HEK293T (cell line): ENCODE data around the gene ABCF3.

ENCODE experiments used
- CTCF ChIA-PET: fragments of 350-600 bp; formaldehyde crosslinking; extraction: SDS; loops from one replicate; lab custom pipeline; 2021; ENCODE audit warnings: antibody characterized with exemption, inconsistent platforms; lab: Yijun Ruan, JAX
- POLR2A ChIA-PET: fragments of 350-600 bp; formaldehyde crosslinking; extraction: SDS; loops from one replicate; lab custom pipeline; 2020; ENCODE audit warnings: antibody characterized with exemption, inconsistent platforms; lab: Yijun Ruan, JAX
- DNase-seq: peaks from one replicate; pipeline ENCODE4 v3.0.0; 2012; ENCODE audit warnings: mixed read lengths; ENCODE audit errors: extremely low spot score
- ARNT ChIP-seq: fragments of 450-650 bp; IDR thresholded peaks from 2 replicates; pipeline ENCODE4 v1.6.1; 2017; ENCODE audit warnings: mild to moderate bottlenecking
- BHLHE40 ChIP-seq: fragments of 450-650 bp; IDR thresholded peaks from 2 replicates; pipeline ENCODE4 v1.6.1; 2016; ENCODE audit warnings: mild to moderate bottlenecking, moderate library complexity, borderline replicate concordance
- CTBP1 ChIP-seq: fragments of 450-650 bp; IDR thresholded peaks from 2 replicates; pipeline ENCODE4 v1.6.1; 2016; ENCODE audit warnings: borderline replicate concordance
- ELF4 ChIP-seq: fragments of 450-650 bp; IDR thresholded peaks from 2 replicates; pipeline ENCODE4 v1.6.1; 2017; ENCODE audit warnings: antibody characterized with exemption
- FOXA1 ChIP-seq: fragments of 450-650 bp; IDR thresholded peaks from 2 replicates; pipeline ENCODE4 v1.6.1; 2016; ENCODE audit warnings: mild to moderate bottlenecking
- FOXK2 ChIP-seq: fragments of 450-650 bp; IDR thresholded peaks from 2 replicates; pipeline ENCODE4 v1.6.1; 2016; ENCODE audit warnings: mild to moderate bottlenecking
- FOXM1 ChIP-seq: fragments of 450-650 bp; IDR thresholded peaks from 2 replicates; pipeline ENCODE4 v1.6.1; 2017; ENCODE audit warnings: mild to moderate bottlenecking, borderline replicate concordance
- HDGF ChIP-seq: fragments of 450-650 bp; IDR thresholded peaks from 2 replicates; pipeline ENCODE4 v1.6.1; 2017; ENCODE audit warnings: antibody characterized with exemption, borderline replicate concordance
- L3MBTL2 ChIP-seq: fragments of 450-650 bp; conservative IDR thresholded peaks from 2 replicates; pipeline ENCODE4 v1.6.1; 2016; ENCODE audit warnings: mild to moderate bottlenecking
- LEF1 ChIP-seq: fragments of 450-650 bp; IDR thresholded peaks from 2 replicates; pipeline ENCODE4 v1.6.1; 2017; ENCODE audit warnings: mild to moderate bottlenecking, borderline replicate concordance
- NFRKB ChIP-seq: fragments of 450-650 bp; IDR thresholded peaks from 2 replicates; pipeline ENCODE4 v1.6.1; 2016; ENCODE audit warnings: mild to moderate bottlenecking, moderate library complexity
- PKNOX1 ChIP-seq: fragments of 450-650 bp; IDR thresholded peaks from 2 replicates; pipeline ENCODE4 v1.6.1; 2016
- SP1 ChIP-seq: fragments of 450-650 bp; IDR thresholded peaks from 2 replicates; pipeline ENCODE4 v1.6.1; 2017
- SUZ12 ChIP-seq: fragments of 450-650 bp; IDR thresholded peaks from 2 replicates; pipeline ENCODE4 v1.6.1; 2016; ENCODE audit warnings: mild to moderate bottlenecking
- TARDBP ChIP-seq: fragments of 450-650 bp; IDR thresholded peaks from 2 replicates; pipeline ENCODE4 v1.6.1; 2016
- ZNF384 ChIP-seq: fragments of 450-650 bp; IDR thresholded peaks from 2 replicates; pipeline ENCODE4 v1.6.1; 2016

Gene ABCF3

GRCh38 chr3:184198509-184198908, 12.5 kb downstream of the ABCF3 start:
- TF ChIP-seq LEF1 = no peak
- no peak for TF ChIP-seq HDGF
- TF ChIP-seq FOXM1 = no peak
- TF ChIP-seq NFRKB = no peak
- TF ChIP-seq FOXA1 = no peak
- TF ChIP-seq ARNT = no peak
- no peak for TF ChIP-seq FOXK2
- no peak for TF ChIP-seq SP1
- TF ChIP-seq TARDBP = no peak
- no peak for TF ChIP-seq CTBP1
- TF ChIP-seq L3MBTL2 = no peak
- TF ChIP-seq PKNOX1 = no peak
- TF ChIP-seq SUZ12 = no peak
- TF ChIP-seq BHLHE40 = no peak
- no peak for TF ChIP-seq ZNF384
- ChIA-PET CTCF (interaction anchor here (0.5 to 0.7 kb wide), 2 partner anchors 42 to 183 kb away, joined by 4 to 5 read pairs; no protein-coding TSS in a partner anchor), POLR2A (no interaction called here)
- DNase-seq = no peak

GRCh38 chr3:184200825-184201224, 14.8 kb downstream of the ABCF3 start:
- ChIA-PET POLR2A (no interaction called here), CTCF (no interaction called here)
- no peak for DNase-seq
- TF ChIP-seq L3MBTL2 = no peak
- TF ChIP-seq FOXM1 = no peak
- no peak for TF ChIP-seq ARNT
- TF ChIP-seq SUZ12 = no peak
- TF ChIP-seq TARDBP = no peak
- TF ChIP-seq SP1 = no peak
- no peak for TF ChIP-seq ELF4
- TF ChIP-seq HDGF = no peak
- TF ChIP-seq FOXA1 = no peak
- no peak for TF ChIP-seq LEF1
- TF ChIP-seq BHLHE40 = no peak

- TF ChIP-seq PKNOX1 = no peak
- TF ChIP-seq BHLHE40 = no peak
- TF ChIP-seq TARDBP = no peak
- TF ChIP-seq FOXK2 = no peak
- ChIA-PET POLR2A (no interaction called here), CTCF (no interaction called here)
Measured at GRCh38 chr3:184203526-184203925, 17.5 kb downstream of the ABCF3 start.

GRCh38 chr3:184209146-184209923, 23.3 kb downstream of the ABCF3 start:
- POLR2A ChIA-PET = no interaction called here

More at GRCh38 chr3:184203526-184203925, 17.5 kb downstream of the ABCF3 start:
- DNase-seq = no peak

GRCh38 chr3:184211297-184211696, 25.3 kb downstream of the ABCF3 start:
- POLR2A ChIA-PET = no interaction called here
- CTCF ChIA-PET = interaction anchor here (1.1 kb wide), 1 partner anchor 16 kb away, joined by 3 read pairs; no protein-coding TSS in a partner anchor

More at GRCh38 chr3:184209146-184209923, 23.3 kb downstream of the ABCF3 start:
- TF ChIP-seq SUZ12 (no peak), HDGF (no peak), ELF4 (no peak)
- DNase-seq = no peak
- CTCF ChIA-PET = interaction anchor here (0.9 kb wide), 1 partner anchor 18 kb away, joined by 3 read pairs; no protein-coding TSS in a partner anchor

GRCh38 chr3:184211718-184212117, 25.7 kb downstream of the ABCF3 start:
- POLR2A ChIA-PET = no interaction called here
- CTCF ChIA-PET = no interaction called here
- TF ChIP-seq NFRKB (no peak), ZNF384 (no peak), LEF1 (no peak), BHLHE40 (no peak), FOXM1 (no peak), CTBP1 (no peak), FOXA1 (no peak), SP1 (no peak), ELF4 (no peak), PKNOX1 (no peak), SUZ12 (no peak), FOXK2 (no peak), L3MBTL2 (no peak), TARDBP (no peak), HDGF (no peak), ARNT (no peak)
- no peak for DNase-seq

More at GRCh38 chr3:184211297-184211696, 25.3 kb downstream of the ABCF3 start:
- TF ChIP-seq SUZ12 = no peak
- DNase-seq = no peak

- no peak for DNase-seq
- no peak for TF ChIP-seq CTBP1
- no peak for TF ChIP-seq L3MBTL2
- TF ChIP-seq LEF1 = no peak
- no peak for TF ChIP-seq SUZ12
- no peak for TF ChIP-seq FOXK2
- TF ChIP-seq ZNF384 = no peak
- no peak for TF ChIP-seq ELF4
- TF ChIP-seq SP1 = no peak
- POLR2A ChIA-PET = no interaction called here
- CTCF ChIA-PET = interaction anchor here (0.6 kb wide), 2 partner anchors 13 to 331 kb away, joined by 3 read pairs; no protein-coding TSS in a partner anchor
Measured at GRCh38 chr3:184218814-184219213, 32.8 kb downstream of the ABCF3 start.
